ELR (cell line): ENCODE data around the gene SLC39A9.
"Not testable (repeated sequence)": the region's sequence is repeated elsewhere in the genome, so short reads cannot be mapped to it uniquely, and the experiment has no call there.

Experiments
- DNase-seq: peaks from one replicate; pipeline ENCODE4 v3.0.0-alpha.2; 2015; ENCODE audit warnings: low read depth

The SLC39A9 gene

DNA sequence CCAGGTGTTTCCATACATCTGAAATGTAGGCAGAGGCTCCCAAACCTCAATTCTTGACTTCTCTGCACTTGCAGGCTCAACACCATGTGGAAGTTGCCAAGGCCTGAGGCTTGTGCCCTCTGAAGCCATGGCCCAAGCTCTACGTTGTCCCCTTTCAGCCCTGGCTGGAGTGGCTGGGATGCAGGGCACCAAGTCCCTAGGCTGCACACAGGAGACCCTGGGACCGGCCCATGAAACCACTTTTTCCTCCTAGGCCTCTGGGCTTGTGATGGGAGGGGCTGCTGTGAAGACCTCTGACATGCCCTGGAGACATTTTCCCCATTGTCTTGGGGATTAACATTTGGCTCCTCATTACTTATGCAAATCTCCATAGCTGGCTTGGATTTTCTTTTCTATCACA is 79.6 kb downstream of the SLC39A9 start:
- DNase-seq: not testable (repeated sequence)

DNA sequence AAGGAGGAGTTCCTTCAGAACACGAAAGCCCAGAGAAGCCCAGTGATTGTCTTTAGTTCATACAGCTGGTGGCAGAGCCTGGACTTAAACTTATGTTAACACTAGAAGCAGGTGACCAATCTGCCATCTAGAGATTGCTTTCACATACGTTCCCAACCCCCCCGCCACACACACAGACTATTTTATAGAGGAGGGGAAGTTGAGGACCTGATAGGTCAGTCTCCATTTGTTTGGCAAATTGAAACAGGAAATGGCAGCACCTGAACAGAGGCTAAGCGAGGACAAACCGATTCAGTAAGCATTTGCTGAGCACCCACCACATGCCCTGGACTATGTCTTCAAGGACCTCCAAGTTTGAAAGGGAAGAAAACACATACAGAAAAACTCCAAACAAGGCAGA is 81.2 kb downstream of the SLC39A9 start:
- DNase-seq: no peak

DNA sequence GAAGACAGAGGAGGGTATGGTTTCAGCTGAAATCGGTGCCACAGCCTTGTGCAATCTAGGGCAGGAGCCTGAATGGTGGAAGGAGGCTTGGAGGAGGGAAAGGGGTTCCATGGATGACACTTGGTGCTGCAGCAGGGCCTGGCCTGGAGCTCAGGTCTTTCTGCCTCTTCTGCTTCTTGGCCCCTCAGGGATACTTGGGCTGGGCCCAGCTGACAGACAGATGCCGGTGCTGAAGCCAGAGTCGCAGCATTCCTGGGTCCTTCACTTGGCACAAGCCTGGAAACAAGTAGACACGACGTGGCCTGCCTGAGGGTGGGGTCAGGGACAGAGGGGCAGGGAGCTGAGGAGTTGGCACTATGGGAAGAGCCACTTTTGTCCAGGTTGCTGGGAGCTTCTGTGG is 81.6 kb downstream of the SLC39A9 start:
- DNase-seq: no peak

DNA sequence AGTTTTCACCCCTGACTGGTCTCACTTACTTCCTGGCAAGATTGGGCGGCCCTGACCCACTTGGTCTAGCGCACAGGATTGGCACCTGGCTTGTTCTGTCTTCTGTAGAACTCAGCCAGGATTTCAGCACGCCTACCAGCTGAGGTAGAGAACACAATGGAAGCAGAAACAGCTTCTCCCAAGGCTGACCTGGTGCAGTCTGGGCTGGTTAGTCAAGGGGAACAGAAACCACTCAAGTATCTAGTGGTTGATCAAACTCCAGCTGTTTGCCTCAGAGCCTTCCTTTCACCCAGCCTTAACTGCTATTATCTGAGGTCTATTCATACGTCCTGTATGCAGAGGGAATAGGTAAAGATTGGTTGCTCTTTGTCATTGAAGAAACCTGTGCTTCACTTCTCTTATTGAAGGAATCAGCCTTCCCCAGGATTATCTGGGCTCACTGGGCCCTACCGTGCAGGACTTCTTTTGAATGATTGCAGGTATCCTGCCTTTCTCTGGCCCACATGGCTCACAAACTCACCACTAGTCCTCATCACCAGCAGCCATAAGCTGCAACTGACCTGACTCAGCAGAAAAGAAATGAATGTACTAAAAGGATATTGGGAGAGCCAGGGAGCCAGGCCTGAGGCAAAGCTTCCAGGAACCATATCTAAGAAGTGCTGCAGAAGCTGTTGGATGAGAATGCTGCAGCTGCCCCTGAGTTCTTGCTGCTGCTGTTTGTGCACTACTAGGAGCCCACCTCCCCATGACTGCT is 83.5 kb downstream of the SLC39A9 start:
- DNase-seq: no peak

DNA sequence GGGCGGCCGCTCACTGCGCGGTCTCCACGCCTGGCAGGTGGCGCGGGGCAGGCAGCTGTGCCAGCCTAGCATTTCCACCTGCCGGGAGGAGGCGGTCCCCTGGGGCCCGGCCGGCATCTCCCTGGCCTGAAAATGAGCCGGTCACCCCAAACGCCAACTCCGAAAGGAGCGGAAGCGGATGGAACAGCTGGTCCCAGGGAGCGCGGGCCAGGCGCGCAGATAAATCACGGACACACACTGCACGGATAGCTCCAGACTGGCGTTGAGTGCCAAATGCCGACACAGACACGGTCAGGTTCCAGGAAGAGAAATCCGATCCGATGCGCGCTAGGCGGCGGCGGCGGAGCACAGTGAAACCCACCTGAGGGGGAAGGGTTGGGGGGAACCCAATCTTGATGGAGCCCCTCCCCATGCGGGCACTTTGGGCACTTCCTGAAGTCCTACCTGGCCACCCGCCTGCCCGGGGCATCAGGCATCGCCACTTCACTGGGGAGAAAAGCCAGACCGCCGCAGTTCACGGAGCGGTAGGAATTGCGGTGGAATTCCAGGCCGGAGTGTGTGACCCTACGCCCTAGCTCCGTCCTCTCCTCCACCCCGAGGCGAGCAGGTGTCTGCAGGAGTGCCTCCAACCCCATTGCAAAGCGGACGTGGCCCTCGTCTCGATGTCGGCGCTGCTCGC is 85.4 kb downstream of the SLC39A9 start:
- no peak for DNase-seq

DNA sequence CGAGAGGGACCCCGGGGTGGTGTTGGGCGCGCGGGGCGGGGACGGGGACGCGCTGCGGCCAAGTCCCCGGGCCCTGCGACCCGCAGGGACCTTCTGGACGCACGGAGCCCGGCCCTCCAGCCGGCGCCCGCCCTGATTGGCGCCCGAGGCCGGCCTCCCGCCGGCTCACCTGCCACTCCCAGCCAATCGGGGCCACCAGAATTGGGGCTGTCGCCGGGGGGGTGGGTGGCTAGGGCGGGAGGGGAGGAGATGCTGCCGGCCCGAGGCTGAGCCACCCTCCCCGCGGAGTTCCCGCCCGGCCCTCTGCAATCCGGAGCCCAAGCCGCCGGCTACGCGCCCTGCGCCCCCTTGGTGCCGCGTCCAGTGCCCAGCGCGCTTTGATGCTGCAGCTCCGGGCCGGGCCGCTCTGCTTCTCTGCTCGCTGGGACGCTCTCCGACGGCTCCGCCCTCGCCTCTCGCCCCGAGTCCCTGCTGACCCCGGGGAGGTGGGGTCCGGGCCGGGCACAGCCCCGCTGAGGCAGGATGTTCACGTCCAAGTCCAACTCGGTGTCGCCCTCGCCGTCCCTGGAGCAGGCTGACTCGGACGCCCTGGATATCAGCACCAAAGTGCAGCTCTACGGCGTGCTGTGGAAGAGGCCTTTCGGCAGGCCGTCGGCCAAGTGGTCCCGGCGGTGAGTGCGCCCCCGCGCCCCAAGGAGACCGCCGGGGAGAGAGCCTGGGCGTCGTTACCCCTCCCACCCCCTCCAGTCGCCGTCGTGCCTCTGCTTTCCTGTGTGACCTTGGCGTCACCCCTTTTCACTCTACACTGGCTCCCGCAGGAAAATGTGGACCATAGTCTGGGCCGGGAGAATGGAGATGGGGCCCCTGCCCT is 86.2 kb downstream of the SLC39A9 start, which contains the start of gene PLEKHD1:
Gene PLEKHD1, plus strand, starts transcription at position 285 of the 871 bp plus-strand sequence. Its CDS starts 238 bp downstream, at position 523.
- no peak for DNase-seq

DNA sequence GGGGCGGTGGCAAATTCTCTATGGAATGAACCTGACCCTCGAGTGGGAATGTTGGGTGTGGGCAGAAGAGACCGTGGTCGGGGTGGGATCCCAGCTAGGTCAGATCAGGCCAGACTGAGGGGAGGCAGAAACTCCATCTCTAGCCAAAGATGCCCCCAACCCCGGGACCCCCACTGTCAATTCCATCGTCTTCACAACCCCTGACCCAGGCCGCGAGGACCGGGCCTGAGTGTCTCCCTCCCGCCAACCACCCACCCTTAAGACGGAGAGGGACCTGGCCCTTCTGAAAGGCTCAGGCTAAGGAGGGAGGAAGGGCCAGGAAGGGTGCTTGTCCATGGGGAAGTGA is 86.8 kb downstream of the SLC39A9 start:
- no peak for DNase-seq

DNA sequence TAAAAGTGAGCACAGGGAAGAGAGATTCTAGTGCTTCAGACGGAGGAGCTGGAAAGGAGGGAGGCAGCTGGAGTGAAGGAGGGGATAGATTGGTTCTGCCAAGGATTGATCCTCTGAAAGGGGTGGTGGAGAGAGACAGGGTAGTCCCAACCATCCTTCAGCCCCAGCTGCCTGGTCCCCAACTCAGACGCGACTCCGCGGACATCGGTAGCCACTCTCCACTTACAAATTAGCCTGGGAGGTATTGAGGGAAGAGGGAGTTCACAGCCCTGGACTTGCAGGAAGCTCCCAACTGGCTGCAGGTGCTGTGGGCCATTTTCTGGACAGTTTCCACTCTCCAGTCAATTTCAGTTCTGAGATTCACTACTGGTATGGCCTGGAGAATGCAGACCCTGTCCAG is 87.2 kb downstream of the SLC39A9 start:
- DNase-seq: no peak

DNA sequence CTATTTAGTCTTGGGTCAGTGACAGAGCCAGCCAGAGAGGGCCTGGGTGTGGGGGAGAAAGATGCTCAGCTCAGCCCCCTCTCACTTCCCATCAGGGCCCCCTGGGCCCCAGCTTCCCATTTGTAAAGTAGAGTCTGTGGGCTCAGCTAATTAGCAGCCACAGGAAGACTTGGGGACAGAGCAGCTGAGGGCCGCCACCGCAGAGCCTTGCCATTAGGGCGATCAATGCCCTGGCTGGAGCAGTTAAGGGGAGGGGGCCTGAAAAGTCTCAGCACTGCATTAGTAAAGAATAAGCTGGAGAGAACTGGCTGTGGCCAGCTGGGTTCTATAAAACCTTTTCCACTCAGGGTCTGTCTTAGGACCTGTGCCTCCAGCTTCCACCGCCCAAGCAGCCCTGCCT is 88.7 kb downstream of the SLC39A9 start:
- no peak for DNase-seq

DNA sequence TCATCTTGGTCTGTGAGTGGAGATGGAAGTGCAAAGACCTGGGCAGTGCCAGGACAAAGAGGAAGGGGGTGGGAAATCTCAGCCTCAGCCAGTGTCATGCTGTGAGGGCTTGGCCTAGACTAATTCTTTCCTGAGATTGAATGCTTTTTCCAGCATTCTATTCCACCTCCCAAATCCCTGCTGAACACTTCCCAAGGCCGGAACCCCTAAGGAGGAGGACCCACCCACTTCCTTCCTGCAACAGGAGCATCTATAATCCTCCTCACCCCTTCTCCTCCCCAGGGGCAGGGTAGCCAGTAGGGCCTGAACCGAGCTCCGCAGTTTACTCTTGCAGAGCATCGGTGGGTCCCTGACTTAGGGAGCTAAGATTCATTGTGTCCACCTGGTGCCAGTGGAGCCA is 89.3 kb downstream of the SLC39A9 start:
- no peak for DNase-seq

DNA sequence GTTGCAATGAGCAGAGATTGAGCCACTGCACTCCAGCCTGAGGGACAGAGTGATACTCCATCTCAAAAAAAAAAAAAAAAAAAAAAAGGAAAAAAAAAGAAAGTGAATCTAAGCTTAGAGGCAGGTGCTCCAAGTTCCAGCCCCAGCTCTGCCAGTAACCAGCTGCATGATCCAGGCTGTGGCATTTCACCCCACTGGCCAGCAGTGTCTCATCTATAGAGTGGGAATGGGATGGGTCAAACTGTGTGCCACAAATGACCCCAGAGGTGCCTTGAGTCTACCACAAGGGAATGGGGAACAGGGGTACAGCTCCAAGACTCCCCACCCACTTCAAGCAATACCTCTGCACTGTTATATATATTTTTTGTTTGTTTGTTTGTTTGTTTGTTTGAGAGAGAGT is 91.0 kb downstream of the SLC39A9 start:
- DNase-seq: no peak

DNA sequence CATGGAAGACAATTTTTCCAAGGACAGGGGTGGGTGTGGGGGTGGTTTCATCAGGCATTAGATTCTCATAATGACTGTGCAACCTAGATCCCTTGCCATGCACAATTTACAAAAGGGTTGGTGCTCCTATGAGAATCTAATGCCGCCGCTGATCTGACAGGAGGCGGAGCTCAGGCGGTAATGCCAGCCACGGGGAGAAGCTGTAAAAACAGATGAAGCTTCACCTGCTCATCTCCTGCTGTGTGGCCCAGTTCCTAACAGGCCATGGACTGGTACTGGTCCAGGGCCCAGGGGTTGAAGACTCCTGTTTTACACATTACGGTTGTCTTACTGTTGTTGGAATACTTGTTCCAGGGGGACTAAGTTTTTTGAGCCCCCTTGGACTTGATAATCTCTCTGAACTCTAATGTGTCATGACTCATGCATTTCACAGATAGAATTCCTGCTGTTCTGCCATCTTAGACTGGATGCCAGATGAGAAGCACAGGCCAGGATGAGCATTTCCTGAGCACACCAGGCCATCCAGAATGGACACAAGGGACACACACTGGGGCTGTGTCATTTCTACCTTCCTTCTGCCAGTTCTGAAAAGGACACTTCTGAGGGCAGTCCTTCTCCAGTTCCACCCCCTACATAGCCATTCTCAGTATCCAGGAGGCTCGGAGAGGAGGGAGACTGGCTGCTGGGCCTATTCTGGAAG is 91.9 kb downstream of the SLC39A9 start:
- no peak for DNase-seq

DNA sequence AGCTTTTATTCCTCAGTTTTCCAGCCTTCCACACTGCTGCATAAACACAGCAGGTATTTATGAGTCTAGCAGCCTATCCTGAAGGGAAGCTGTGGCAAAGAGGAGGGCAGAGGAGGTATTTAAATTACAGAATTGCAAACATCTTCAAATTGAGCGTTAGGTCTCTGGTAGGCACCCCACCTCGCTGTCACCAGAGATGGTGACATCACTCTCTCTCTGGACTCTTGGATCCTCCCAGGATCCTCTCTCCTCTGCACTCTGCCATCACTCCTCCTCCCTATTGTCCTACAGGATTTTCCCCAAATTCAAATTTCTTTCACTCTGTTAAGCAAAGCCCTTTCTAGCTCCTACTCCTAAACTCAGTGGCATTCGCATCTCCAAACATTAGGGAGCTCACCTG is 92.7 kb downstream of the SLC39A9 start:
- no peak for DNase-seq

DNA sequence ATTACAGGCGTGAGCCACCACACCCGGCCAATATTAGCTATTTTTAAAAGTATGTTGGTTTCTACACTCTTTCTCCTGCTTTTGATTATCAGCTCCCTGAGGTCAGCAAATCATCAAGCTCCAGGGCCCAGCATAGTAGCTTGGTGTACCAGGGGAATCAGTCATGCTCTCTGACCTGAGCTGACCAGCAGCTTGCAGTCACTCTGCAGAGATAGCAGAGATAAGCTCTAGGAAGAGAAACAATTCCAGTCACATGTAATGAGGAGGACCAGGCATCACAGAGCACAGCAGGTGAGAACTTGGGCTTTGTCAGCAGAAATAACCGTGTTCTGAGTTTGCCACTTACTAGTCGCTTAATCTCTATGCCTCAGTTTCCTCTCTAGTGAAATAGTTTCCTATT is 94.5 kb downstream of the SLC39A9 start:
- DNase-seq: no peak

DNA sequence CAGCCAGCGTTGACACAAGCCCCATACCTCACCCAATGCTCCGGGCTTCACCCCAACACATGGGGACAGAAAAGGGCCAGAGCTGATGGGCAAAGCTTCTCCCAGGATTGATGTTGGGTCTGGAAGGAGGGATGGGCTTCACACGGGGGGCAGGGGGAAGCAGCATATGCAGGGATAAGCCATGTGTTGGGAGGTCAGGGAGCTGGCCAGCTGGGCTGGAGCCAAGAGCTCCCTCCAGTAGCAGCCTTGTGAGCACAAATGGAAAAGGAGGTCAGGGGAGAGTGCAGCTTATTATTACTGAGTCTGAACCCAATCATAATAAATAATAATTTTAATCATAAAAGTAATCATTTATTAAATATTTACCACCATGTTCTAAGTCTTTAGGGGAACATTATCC is 95.3 kb downstream of the SLC39A9 start:
- DNase-seq: no peak

DNA sequence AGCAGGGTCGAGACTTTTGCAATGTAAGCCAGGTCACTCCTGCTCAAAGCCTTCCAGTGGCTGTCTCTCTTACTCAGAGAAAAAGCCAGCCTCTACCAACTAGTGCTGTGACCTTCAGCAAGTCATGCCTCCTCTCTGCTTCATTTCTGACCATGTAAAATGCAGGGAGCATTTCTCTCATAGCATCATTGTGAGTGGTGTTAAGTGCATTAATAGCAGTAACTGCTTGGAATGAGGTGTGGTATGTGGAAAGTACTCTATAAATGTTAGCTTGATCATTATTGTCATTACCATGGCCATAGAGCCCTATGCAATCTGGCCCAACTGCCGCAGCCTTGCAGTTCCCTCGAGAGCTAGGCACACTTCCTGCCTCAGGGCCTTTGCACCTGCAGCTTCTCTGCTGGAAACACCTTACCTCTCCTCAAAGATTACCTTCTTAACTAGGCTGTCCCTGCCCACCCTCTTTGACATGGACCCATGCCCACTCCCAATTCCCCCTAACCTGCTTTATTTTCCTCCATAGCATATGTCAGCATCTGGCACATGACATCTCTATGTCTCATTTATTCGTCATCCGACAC is 96.9 kb downstream of the SLC39A9 start:
- no peak for DNase-seq

DNA sequence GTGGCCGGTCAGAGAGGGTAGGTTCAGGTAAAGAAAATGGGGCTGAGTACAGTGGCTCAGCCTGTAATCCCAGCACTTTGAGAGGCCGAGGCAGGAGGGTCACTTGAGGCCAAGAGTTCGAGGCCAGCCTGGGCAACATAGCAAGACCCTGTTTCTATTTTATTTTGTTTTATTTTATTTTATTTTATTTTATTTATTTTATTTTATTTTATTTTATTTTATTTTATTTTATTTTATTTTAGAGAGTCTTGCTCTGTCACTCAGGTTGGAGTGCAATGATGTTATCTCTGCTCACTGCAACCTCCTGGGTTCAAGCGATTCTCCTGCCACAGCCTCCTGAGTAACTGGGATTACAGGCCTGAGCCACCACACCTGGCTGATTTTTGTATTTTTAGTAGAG is 99.4 kb downstream of the SLC39A9 start:
- DNase-seq: not testable (repeated sequence)

DNA sequence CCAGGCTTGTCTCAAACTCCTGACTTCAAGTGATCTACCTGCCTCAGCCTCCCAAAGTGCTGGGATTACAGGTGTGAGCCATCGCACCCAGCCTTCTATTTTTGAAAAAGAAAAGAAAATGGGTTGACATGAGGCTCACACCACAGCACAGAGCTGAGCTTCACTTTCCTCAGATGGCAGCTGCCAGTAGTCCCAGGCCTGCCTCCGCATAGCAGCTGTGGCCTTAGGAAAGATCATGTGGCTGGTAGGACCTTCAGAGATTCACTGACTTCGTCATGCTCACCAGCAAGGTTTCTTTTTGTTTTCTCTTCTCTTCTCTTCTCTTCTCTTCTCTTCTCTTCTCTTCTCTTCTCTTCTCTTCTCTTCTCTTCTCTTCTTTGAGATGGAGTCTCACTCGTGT is 99.8 kb downstream of the SLC39A9 start:
- not testable (repeated sequence) for DNase-seq

DNA sequence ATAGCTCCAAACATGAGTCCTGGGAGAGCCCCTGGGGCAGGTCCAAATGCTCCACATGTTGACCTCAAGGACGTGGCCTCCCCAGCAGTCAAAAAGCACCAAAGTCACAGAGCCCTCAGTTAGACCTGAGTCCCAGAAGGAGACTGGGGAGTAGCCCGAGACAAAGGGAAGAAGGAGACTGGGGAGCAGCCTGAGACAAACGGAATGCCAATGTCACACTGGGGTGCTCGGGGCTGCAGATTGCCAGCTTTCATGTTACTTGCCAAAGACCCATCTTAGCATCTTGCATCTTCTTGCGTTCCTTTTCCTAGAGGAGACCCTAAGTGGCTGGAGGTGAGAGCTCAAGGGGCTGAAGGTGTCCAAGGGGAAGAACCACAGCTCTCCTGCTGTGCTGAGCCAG is 100.9 kb downstream of the SLC39A9 start:
- no peak for DNase-seq

DNA sequence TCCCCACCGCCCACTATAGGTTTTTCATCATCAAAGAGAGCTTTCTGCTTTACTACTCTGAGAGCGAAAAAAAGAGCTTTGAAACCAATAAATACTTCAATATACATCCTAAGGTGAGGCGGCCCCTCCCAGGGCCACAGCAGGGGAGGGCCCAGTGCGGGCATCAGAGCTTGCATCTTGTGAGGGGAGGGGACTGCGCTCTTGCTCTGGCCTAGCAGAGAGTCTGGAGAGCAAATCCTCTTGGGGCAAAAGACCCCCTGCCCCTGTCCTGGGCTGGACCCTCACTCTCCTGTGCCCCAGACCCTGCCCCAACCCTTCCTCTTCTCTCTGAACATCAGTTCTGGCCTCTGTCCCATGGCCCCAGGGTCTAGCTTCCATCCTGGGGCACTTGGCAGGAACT is 101.6 kb downstream of the SLC39A9 start:
- DNase-seq: no peak

DNA sequence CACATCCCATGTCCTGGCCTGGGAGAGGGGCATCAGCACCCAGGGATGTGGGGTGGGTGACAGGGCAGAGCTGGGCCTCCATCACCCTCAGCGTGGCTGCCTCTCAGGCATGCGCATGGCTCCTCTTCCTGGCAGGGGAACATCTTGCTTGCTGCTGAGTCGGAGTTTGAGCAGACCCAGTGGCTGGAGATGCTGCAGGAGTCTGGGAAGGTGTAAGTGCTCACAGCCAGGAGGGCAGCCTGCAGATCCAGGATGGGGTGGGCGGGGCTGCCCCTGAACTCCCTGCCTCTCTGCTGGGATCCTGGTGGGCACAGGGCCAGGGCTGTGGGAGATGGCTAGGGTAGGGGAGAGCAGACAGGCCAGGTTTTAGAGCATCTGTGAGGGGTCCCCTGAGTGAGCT is 102.2 kb downstream of the SLC39A9 start:
- DNase-seq: no peak

DNA sequence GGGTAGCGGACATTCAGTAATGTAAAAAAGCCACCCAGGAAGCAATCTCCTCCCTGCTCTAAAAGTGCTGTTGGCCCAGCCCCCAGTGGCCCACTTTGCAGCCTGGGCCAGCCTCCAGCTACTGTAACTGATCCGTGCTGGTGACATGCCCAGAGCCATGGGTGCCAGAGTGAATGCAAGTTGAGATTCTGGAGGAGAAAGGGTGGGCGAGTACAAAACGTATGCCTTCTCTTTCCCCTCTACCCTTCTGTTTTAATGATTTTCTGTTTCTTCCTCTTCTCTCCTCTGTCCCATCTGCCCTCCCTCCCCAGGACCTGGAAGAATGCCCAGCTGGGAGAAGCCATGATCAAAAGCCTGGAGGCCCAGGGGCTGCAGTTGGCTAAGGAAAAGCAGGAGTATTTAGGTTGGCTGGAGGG is 102.9 kb downstream of the SLC39A9 start:
- DNase-seq: no peak
